SH-SY5Y (cell line): ENCODE results near the gene PRR12.

Source experiments
- GATA2 ChIP-seq: IDR thresholded peaks from 2 replicates; pipeline ENCODE4 v1.6.1; 2011; ENCODE audit warnings: mild to moderate bottlenecking, low read depth, low read length
- GATA3 ChIP-seq: IDR thresholded peaks from 2 replicates; pipeline ENCODE4 v1.6.1; 2011; ENCODE audit warnings: low read depth, mild to moderate bottlenecking, low read length, moderate library complexity

DNA sequence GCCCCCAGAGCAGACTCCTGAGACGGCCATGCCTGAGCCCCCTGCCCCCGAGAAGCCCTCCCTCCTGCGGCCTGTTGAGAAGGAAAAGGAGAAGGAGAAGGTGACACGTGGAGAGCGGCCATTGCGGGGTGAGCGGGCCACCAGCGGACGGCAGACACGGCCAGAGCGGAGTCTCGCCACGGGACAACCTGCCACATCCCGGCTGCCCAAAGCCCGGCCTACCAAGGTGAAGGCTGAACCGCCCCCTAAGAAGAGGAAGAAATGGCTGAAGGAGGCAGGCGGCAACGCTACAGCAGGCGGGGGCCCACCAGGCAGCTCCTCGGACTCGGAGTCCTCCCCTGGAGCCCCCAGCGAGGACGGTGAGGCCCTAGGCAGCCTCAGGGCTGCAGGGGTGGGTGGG lies 24.9 kb downstream of the PRR12 start:
- TF ChIP-seq GATA2 (no peak), GATA3 (no peak)
